Transverse colon (tissue), 4 donors: ENCODE data around the gene DMGDH. TPM values are rescaled to one million over a fixed set of nuclear protein-coding genes. Genes with fewer than 3 reads are reported as not detected.
A peak's percentile ranks its signal among the peaks of the same experiment; 100 is the strongest.

Experiments used
- DNase-seq: peaks from one replicate; pipeline ENCODE4 v3.0.0-alpha.2; 2019
- H3K27ac ChIP-seq, 4 donors: fragments of 200-600 bp; sonication (generic); 2 replicates each; pipeline ENCODE4 v1.5.1; 2016 to 2018; ENCODE audit warnings: inconsistent platforms in 4 of 4
- H3K27me3 ChIP-seq: fragments of 200-600 bp; sonication (generic); 2 replicates; pipeline ENCODE4 v1.5.1; 2017; ENCODE audit warnings: inconsistent platforms
- H3K36me3 ChIP-seq, 4 donors: fragments of 200-600 bp; sonication (generic); 2 replicates each; pipeline ENCODE4 v1.5.1; 2017 to 2019; ENCODE audit warnings: inconsistent platforms in 4 of 4
- H3K4me1 ChIP-seq, 4 donors: fragments of 200-600 bp; sonication (generic); 2 replicates each; pipeline ENCODE4 v1.5.1; 2017 to 2020; ENCODE audit warnings: inconsistent platforms in 4 of 4
- H3K4me3 ChIP-seq, 4 donors: fragments of 200-600 bp; sonication (generic); 1 replicate in 1 of 4; 2 replicates in 3 of 4; pipeline versions ENCODE4 v1.5.1 to v1.6.1; 2017 to 2019; ENCODE audit warnings: inconsistent platforms in 4 of 4
- H3K9me3 ChIP-seq, 2 donors: fragments of 200-600 bp; sonication (generic); 2 replicates each; pipeline ENCODE4 v1.5.1; 2017 to 2019; ENCODE audit warnings: inconsistent platforms in 2 of 2
- CTCF ChIP-seq, 5 experiments: fragments of 200-600 bp in 3 of 5; fragments of 450-650 bp in 2 of 5; sonication (generic) in 3 of 5; IDR thresholded peaks; 1 replicate in 2 of 5; 2 replicates in 3 of 5; pipeline ENCODE4 v1.5.1; 2016 to 2017; ENCODE audit warnings: antibody characterized with exemption in 5 of 5, inconsistent platforms in 3 of 5, mild to moderate bottlenecking in 2 of 5, moderate library complexity in 1 of 5
- EP300 ChIP-seq: sonication (generic); formaldehyde crosslinking; IDR thresholded peaks from one replicate; pipeline ENCODE4 v1.6.1; 2017; ENCODE audit warnings: antibody characterized with exemption, low read depth
- POLR2A ChIP-seq: fragments of 450-650 bp; IDR thresholded peaks from one replicate; pipeline ENCODE4 v1.6.1; 2016; ENCODE audit warnings: antibody characterized with exemption, mild to moderate bottlenecking, moderate library complexity
- POLR2AphosphoS5 ChIP-seq, 3 donors: sonication (generic); formaldehyde crosslinking; IDR thresholded peaks; one replicate each; pipeline ENCODE4 v1.6.1; 2016; ENCODE audit warnings: antibody characterized with exemption in 3 of 3
- WGBS, 2 donors: methylation state at CpG; one replicate each; pipeline ENCODE4 v1.1.5; 2018; ENCODE audit warnings: low coverage in 1 of 2; 5-methylcytosine and 5-hydroxymethylcytosine counted together
- in situ Hi-C, 4 donors: fragments of 200-750 bp; cut with MboI; loops; one replicate each; pipeline versions ENCODE4 v1.15.0 to v1.15.1; 2017; ENCODE audit warnings: low sequenced_read_pairs in 3 of 4, low pct_ligation_motif_present in 1 of 4, low pct_unique_long_range_greater_than_20kb in 1 of 4
- intact Hi-C: fragments of 100-400 bp; cut with DNase I; formaldehyde crosslinking; loops from one replicate; pipeline ENCODE4 v1.15.1; 2023; ENCODE audit warnings: low total_unique reads
- total RNA-seq, 4 donors: library from RNA; depleted of rRNA; stranded (reverse); fragments of >200 nt; gene quantifications; one replicate each; pipeline ENCODE4 v1.1.0, GENCODE V29; 2016

DMGDH gene
- total RNA-seq, 4 donors from 2014 or later: 0.41 to 2.7 TPM; not detected in 2

- 80 to 86% methylated on average over 1 to 2 of the region's 2 CpGs for WGBS, 2 donors
- Histone ChIP-seq H3K27me3 (no peaks in the 10 kb centered on the region), H3K9me3 (no peaks in the 10 kb centered on the region), H3K36me3 (no peaks in the 10 kb centered on the region), H3K27ac (no peak overlapping the region), H3K4me3 (no peak overlapping the region), H3K4me1 (no peaks in the 10 kb centered on the region)
- no peak for TF ChIP-seq POLR2AphosphoS5 (IDR thresholded peaks at IDR 0.05)
- intact Hi-C loops: no loop called here
- no peak for DNase-seq
- in situ Hi-C loops: no loop called here
Measured at GRCh38 chr5:79086116-79086515, 16.6 kb upstream of the DMGDH start.

GRCh38 chr5:79081779-79082178 lies 12.3 kb upstream of the DMGDH start:
- H3K4me1 ChIP-seq: no peaks in the 10 kb centered on the region
- H3K36me3 ChIP-seq: no peaks in the 10 kb centered on the region
- 82 to 88% methylated on average over 2 to 5 of the region's 5 CpGs for WGBS, 2 donors
- in situ Hi-C loops: no loop called here
- TF ChIP-seq POLR2A (no peak), POLR2AphosphoS5 (IDR thresholded peaks at IDR 0.05) (no peak), EP300 (no peak), CTCF (IDR thresholded peaks at IDR 0.05) (no peak)
- no peak for DNase-seq
- intact Hi-C loops: no loop called here
- no peak overlapping the region for H3K27ac ChIP-seq
- H3K9me3 ChIP-seq: no peaks in the 10 kb centered on the region
- no peak overlapping the region for H3K4me3 ChIP-seq
- no peaks in the 10 kb centered on the region for H3K27me3 ChIP-seq

- WGBS, 2 donors: 65 to 100% methylated on average over 1 to 2 of the region's 2 CpGs
- no peaks in the 10 kb centered on the region for H3K9me3 ChIP-seq
- H3K4me3 ChIP-seq: no peak overlapping the region
- H3K36me3 ChIP-seq: no peaks in the 10 kb centered on the region
- no peak for TF ChIP-seq CTCF (IDR thresholded peaks at IDR 0.05)
- TF ChIP-seq POLR2AphosphoS5 (IDR thresholded peaks at IDR 0.05): no peak
- TF ChIP-seq POLR2A: no peak
- TF ChIP-seq EP300: no peak
- intact Hi-C loops (no loop called here), in situ Hi-C loops (no loop called here)
- no peak for DNase-seq
- no peaks in the 10 kb centered on the region for H3K27me3 ChIP-seq
- H3K4me1 ChIP-seq: no peaks in the 10 kb centered on the region
- no peak overlapping the region for H3K27ac ChIP-seq
Measured at GRCh38 chr5:79080804-79081203, 11.3 kb upstream of the DMGDH start.

GRCh38 chr5:79077680-79078365 lies 8.3 kb upstream of the DMGDH start:
- peak overlapping the region in 1 of 4 donors; percentile 53 for H3K27ac ChIP-seq

More at GRCh38 chr5:79077680-79078365, 8.3 kb upstream of the DMGDH start:
- TF ChIP-seq CTCF (IDR thresholded peaks at IDR 0.05) (no peak), POLR2A (no peak), POLR2AphosphoS5 (IDR thresholded peaks at IDR 0.05) (peak in 2 of 3 donors; percentile 31 to 44), EP300 (no peak)
- H3K36me3 ChIP-seq: no peaks in the 10 kb centered on the region
- intact Hi-C loops: no loop called here
- H3K4me3 ChIP-seq: no peak overlapping the region
- no peaks in the 10 kb centered on the region for H3K9me3 ChIP-seq
- 46 to 51% methylated on average over 2 to 3 of the region's 3 CpGs for WGBS, 2 donors
- H3K4me1 ChIP-seq: no peaks in the 10 kb centered on the region
- in situ Hi-C loops: no loop called here
- no peaks in the 10 kb centered on the region for H3K27me3 ChIP-seq
- DNase-seq: no peak
